HG03060 (cell line): ENCODE data around the gene KLF13.

Experiments used
- ATAC-seq: cut with Tn5 transposase; IDR thresholded peaks from one replicate; pipeline ENCODE4 v1.9.1; 2021; ENCODE audit warnings: low read depth, moderate number of reproducible peaks; ENCODE audit not compliant: unreplicated experiment

The KLF13 gene

GRCh38 chr15:31326156-31326874, at the start of gene KLF13:
KLF13 (plus strand) TSS chr15:31326835; CDS start chr15:31327213, 378 bp downstream.
- ATAC-seq, result peak; percentile 32

GRCh38 chr15:31277335-31278060, 49.1 kb upstream of the KLF13 start:
- no peak for ATAC-seq

- ATAC-seq, result no peak
These were observed 48.6 kb upstream of the KLF13 start for GRCh38 chr15:31278061-31278445.

GRCh38 chr15:31278544-31279220, 48.0 kb upstream of the KLF13 start:
- no peak for ATAC-seq

- ATAC-seq, result no peak
These were observed 47.2 kb upstream of the KLF13 start for GRCh38 chr15:31279221-31280045.

GRCh38 chr15:31280046-31280830, 46.4 kb upstream of the KLF13 start:
- ATAC-seq, result no peak

- ATAC-seq, result no peak
These were observed 45.8 kb upstream of the KLF13 start for GRCh38 chr15:31280831-31281216.

- no peak for ATAC-seq
These were observed 43.6 kb upstream of the KLF13 start for GRCh38 chr15:31283043-31283442.

- ATAC-seq, result peak; percentile 60
These were observed 40.8 kb upstream of the KLF13 start for GRCh38 chr15:31285772-31286261.

- ATAC-seq, result no peak
These were observed 35.5 kb upstream of the KLF13 start for GRCh38 chr15:31291048-31291578.

GRCh38 chr15:31292391-31293015, 34.1 kb upstream of the KLF13 start:
- ATAC-seq, result no peak

GRCh38 chr15:31293655-31294054, 33.0 kb upstream of the KLF13 start:
- ATAC-seq, result no peak

GRCh38 chr15:31294067-31294466, 32.6 kb upstream of the KLF13 start:
- ATAC-seq, result no peak

GRCh38 chr15:31295658-31296057, 31.0 kb upstream of the KLF13 start:
- ATAC-seq, result no peak

- ATAC-seq, result no peak
These were observed 30.4 kb upstream of the KLF13 start for GRCh38 chr15:31296219-31296645.

- no peak for ATAC-seq
These were observed 29.7 kb upstream of the KLF13 start for GRCh38 chr15:31296646-31297574.

GRCh38 chr15:31297575-31298456, 28.8 kb upstream of the KLF13 start:
- no peak for ATAC-seq
